Cortex of kidney (tissue), 1 donor: Measurements from ENCODE around the gene USP20.
"Not testable (repeated sequence)": the region's sequence is repeated elsewhere in the genome, so short reads cannot be mapped to it uniquely, and the experiment has no call there.

Experiments used
- DNase-seq: peaks from one replicate; lab custom pipeline; 2025; lab: John Stamatoyannopoulos, UW

USP20 gene

GRCh38 chr9:129890718-129891299 is 55.6 kb downstream of the USP20 start:
- DNase-seq, result not testable (repeated sequence)

DNA sequence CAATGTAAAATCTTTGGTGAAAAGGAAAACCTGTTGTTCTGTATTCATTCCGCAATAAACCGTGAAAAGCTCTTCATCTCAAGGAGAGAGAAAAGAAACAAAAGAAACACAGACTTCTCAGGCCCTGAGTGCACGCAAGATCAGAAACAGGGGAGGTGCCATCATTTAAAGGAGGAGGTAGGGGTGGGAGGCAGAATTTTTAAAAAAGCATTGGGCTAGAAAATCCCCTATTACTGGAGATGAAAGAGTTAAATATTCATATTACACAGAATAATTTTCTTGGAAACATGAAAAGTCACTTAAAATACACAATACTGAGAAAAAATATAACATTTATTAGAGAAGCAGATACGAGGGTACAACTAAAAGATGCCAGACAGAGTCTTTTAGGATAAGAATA is 56.3 kb downstream of the USP20 start:
- no peak for DNase-seq

DNA sequence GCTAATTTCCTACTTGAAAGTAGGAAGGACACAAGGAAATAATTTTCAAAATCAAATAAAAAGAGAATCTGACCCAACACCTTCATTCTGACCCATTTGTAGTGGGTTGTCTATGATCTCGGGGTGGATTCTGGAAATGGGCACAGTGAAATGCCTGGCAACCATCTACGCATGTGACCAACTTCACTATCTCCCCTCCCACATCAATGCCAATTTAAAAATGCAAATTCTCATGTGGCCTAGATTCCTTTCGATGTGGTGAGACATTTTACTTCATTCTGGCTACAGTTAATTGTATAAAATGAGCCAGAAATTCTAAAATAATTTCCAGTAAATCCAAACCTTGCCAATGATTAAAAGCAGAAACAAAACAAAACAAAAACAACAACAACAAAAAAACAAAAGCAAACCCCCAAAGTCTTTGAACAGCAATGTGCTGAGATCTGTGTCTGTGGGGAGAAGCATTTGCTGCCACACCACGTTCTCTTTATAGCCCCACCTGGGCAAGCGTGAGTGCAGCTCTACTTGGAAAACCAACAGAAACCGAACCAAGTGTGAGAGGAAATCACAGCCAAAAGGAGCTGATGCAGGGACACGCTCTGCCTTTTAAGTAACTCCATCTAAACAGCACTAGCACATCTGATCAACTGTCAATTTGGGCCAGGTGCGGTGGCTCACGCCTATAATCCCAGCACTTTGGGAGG is 59.0 kb downstream of the USP20 start:
- DNase-seq, result no peak

GRCh38 chr9:129895376-129896268 is 60.4 kb downstream of the USP20 start:
- DNase-seq, result no peak

- no peak for DNase-seq
Measured at GRCh38 chr9:129897263-129897662, 62.0 kb downstream of the USP20 start.

DNA sequence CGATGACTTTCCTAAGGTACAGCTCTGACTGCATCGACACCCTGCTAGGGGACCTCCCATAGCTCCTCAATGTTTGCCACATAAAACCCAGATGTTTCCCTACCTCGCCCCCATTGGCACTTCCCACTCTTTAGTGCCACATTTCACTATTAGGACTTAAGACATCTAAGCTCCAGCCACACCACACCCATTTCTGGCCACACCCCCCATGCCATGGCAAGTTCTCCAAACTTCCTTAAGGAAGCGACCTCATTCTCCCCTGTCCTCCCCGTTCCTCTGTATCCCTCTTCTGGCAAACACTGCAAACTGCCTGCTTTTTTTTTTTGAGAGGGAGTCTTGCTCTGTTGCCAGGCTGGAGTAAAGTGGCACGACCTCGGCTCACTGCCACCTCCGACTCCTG is 62.9 kb downstream of the USP20 start:
- DNase-seq, result no peak

GRCh38 chr9:129899620-129900019 is 64.4 kb downstream of the USP20 start:
- DNase-seq, result no peak

DNA sequence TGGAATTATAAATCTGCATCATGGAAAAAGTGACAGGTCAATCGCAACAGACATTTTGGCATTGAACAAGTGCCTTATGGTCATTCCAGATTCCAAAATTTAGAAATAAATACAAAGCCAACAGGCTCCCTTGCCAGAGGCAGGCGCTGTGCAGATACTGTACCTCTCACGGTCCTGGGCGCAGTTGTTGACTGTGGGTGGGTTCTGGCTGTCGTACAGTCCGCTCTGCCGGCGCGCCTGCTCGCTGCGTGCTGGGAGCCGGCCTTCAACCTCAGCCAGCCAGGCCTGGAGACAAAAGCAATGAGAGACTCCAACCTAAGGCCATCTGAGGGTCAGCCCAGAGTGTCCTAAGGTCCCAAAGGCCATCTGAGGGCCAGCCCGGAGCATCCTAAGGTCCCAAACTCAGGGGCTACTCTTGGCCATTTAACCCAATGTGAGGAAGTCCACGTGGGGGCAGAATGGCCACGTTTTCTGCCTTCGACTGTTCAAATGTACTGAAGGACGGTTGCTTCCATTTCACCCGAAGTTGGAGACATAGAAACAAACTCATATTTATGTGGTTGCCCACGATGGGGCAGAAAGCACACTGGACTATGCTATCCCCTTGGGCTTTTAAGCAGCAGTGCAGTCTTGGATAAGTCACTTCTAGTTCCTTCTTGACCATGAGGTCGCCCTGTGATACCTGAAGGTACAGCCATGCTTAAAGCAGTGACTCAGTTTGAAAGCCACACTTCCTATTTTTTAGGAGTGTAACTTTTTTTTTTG is 65.2 kb downstream of the USP20 start:
- no peak for DNase-seq

DNA sequence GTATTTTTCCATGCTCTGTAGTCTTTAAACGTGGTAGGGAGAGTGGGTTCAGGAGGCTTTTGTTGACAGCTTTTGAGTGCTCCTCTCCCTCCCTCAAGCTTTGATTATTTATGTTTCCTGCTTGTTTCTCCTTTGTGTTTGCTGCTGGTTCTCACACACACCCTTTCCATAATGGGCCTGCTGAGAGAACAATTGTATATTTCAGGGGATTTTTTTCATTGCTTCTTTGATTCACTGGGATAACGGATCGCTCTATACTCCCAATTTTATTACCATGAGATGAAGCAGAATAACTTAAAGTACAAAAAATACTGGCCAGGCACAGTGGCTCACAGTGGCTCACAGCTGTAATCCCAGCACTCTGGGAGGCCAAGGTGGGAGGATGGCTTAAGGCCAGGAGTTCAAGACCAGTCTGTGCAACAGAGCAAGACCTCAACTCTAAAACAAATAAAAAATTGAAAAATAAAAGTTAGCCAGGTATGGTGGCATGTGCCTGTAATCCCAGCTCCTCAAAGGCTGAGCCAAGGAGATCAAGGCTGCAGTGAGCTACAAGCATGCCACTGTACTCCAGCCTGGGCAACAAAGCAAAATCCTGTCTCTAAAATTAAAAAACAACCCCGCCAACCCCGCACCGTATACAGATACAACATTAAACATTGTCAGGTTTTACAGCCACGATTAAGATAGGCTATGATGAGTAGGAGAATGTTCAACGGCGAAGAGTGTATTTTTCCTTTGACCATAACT is 66.9 kb downstream of the USP20 start:
- no peak for DNase-seq

- no peak for DNase-seq
Measured at GRCh38 chr9:129902740-129903134, 67.5 kb downstream of the USP20 start.

DNA sequence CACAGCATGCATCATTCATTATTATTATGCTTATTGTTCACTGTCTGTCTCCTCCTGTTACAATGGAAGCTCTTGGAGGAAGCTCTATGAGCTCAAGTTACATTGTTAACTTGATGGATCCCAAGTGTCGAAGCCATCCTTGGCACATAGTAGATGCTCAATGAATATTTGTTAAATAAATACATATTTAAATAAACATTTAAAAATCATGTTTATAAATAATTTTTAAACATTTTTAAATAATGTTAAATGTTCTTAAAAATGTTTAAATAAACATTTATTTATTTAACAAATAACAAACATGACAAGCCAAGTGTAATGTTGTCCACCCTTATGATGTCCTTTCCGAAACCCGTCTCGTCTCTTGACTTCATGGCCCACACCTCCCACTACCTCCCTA is 69.5 kb downstream of the USP20 start:
- no peak for DNase-seq

GRCh38 chr9:129906298-129906697 is 71.0 kb downstream of the USP20 start:
- no peak for DNase-seq

DNA sequence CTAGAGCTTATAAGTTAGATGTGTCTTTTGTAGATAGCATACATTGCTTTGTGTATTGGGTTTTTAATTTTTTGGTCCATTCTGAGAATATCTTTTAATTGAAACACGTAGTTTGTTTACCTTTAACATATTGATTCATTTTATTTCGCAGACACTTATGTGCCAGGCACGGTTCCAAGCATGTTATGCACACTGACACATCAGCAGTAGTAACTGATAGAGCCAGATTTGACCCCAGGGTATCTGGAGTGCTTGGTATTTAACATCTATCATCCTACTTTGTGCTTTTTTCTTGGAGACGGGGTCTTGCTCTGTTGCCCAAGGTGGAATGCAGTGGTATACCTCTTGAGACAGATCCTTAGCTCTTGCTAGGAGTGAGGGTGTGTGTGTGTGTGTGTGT is 71.9 kb downstream of the USP20 start:
- DNase-seq, result no peak

DNA sequence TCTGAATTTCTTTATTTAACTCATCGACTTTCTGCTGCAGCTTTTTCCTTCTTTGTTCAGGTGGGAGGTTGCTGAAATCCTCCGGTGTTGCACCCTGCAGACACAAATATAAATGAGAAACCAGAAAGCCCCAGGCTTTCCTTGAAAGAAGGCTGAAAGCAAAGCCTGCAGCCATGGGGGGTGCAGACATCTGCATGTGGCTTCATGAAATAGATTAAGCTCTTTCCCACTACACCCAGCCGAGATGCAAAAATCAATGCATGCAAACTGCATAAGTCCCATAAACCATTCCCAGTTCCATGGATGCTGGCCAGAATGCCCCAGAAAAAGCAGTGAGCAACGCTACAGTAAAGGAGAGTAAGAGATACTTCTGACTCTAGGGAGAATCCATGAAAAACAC is 73.6 kb downstream of the USP20 start:
- no peak for DNase-seq

- no peak for DNase-seq
Measured at GRCh38 chr9:129909851-129910250, 74.6 kb downstream of the USP20 start.

GRCh38 chr9:129910628-129911567 is 75.6 kb downstream of the USP20 start:
- DNase-seq, result no peak

DNA sequence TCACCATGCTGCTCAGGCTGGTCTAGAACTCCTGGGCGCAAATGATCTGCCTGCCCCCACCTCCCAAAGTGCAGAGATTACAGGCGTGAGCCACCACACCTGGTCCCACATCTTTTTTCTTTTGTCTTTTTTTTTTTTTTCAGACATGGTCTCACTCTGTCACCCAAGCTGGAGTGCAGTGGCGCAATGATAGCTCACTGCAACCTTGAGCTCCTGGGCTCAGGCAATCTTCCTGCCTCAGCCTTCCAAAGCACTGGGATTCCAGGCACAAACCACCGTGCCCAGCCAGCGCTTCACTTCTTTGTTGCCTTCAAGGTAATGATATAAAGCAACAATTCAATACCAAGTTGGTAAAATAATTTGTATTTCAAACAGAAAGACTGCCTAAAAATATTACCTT is 78.8 kb downstream of the USP20 start:
- DNase-seq, result no peak

DNA sequence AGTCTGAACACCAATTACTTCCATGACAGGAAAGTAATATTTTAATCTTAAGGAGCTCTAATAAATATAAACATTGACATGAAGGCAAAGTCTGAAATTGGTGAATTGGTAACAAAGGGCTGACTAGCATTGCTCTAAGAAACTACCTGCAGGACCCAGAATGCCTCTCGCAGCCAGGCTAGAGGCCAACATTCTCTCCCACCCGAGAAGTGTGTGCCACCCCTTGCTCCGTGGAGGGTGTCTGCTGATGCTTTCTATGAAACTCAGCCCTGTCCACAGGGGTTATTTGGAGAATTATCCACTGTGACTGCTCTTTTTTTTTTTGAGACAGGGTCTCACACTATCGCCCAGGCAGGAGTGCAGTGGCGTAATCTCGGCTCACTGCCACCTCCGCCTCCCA is 81.4 kb downstream of the USP20 start:
- DNase-seq, result no peak

- DNase-seq, result no peak
Measured at GRCh38 chr9:129918296-129918950, 83.2 kb downstream of the USP20 start.

DNA sequence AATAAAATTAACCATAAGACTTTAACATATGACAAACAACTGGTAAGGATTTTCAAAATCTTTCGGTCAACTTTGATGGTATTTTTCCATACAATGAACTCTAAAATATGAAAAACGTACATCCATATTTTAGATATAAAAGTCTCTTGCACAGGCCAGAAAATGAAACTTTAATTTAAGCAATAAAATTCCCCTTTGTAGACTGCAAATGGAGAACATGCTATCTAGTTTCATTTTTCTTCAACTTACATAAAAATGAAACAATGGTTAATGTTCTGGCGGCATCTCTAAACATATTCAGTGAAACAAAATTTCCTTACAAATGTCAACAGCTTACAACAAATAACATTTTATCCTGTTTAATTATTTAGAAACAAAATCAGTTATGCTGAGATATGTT is 84.0 kb downstream of the USP20 start:
- no peak for DNase-seq
